HG03159 (cell line): Measurements from ENCODE around the gene PGBD2.
A peak's percentile ranks its signal among the peaks of the same experiment; 100 is the strongest.
"Not testable (repeated sequence)": the region's sequence is repeated elsewhere in the genome, so short reads cannot be mapped to it uniquely, and the experiment has no call there.

Experiments used
- ATAC-seq: cut with Tn5 transposase; IDR thresholded peaks from one replicate; pipeline ENCODE4 v1.9.1; 2021; ENCODE audit warnings: mild to moderate bottlenecking, moderate library complexity; ENCODE audit not compliant: unreplicated experiment

Gene PGBD2, protein sequence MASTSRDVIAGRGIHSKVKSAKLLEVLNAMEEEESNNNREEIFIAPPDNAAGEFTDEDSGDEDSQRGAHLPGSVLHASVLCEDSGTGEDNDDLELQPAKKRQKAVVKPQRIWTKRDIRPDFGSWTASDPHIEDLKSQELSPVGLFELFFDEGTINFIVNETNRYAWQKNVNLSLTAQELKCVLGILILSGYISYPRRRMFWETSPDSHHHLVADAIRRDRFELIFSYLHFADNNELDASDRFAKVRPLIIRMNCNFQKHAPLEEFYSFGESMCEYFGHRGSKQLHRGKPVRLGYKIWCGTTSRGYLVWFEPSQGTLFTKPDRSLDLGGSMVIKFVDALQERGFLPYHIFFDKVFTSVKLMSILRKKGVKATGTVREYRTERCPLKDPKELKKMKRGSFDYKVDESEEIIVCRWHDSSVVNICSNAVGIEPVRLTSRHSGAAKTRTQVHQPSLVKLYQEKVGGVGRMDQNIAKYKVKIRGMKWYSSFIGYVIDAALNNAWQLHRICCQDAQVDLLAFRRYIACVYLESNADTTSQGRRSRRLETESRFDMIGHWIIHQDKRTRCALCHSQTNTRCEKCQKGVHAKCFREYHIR

GRCh38 chr1:248906009-248906752, at the start of gene PGBD2:
TSS of gene PGBD2 (plus strand) at chr1:248906235. CDS start at chr1:248913863, 7,628 bp downstream.
- peak; percentile 92 for ATAC-seq

- no peak for ATAC-seq
Observed at GRCh38 chr1:248857201-248857600, 48.8 kb upstream of the PGBD2 start.

DNA sequence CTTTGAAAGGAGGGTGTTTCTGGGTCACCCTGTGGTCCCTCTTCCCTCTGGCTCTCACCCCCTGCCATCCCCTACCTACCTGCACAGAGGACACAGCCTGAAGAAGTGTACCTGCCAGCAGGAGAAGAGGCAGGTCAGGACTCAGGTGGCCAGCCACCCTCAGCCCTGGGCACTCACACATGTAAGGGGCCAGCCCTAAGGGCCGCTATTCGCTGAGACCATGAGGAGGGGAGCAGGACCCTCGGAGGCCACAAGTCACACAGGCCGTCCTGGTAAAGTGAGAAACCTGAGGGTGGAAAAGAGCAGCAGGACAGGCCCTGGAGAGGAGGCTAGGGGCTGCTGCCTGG, 48.3 kb upstream of the PGBD2 start:
- ATAC-seq: no peak

- ATAC-seq: peak; percentile 47
Observed at GRCh38 chr1:248858096-248858890, 47.7 kb upstream of the PGBD2 start.

- peak; percentile 77 for ATAC-seq
Observed at GRCh38 chr1:248858891-248859889, 46.8 kb upstream of the PGBD2 start, which contains the start of gene ZNF692. TSS of gene ZNF692 (minus strand) at chr1:248859085. CDS start at chr1:248858309, 776 bp downstream.

DNA sequence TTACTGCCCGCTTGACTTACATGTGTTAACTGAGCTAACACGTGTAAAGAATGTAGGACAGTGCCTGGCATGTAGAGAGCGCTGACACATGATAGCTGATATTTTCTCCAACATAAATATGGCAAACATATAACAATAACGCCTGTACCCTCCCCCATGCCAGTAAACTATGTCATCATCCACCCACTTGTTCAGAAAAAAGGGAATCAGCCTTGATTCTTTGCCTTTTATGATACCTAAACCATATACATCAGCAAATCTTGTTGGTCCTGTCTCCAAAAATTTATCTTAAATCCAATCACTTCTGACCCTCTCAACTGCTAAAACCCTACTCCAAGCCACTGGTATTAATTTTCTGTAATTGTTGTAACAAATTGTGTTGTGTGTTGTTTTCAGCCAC, 46.0 kb upstream of the PGBD2 start:
- ATAC-seq: no peak

- ATAC-seq: no peak
Observed at GRCh38 chr1:248861616-248862015, 44.4 kb upstream of the PGBD2 start.

GRCh38 chr1:248862695-248862997, 43.4 kb upstream of the PGBD2 start:
- peak; percentile 5 for ATAC-seq

- peak; percentile 50 for ATAC-seq
Observed at GRCh38 chr1:248862998-248863881, 42.8 kb upstream of the PGBD2 start.

- no peak for ATAC-seq
Observed at GRCh38 chr1:248871837-248872401, 34.1 kb upstream of the PGBD2 start.

DNA sequence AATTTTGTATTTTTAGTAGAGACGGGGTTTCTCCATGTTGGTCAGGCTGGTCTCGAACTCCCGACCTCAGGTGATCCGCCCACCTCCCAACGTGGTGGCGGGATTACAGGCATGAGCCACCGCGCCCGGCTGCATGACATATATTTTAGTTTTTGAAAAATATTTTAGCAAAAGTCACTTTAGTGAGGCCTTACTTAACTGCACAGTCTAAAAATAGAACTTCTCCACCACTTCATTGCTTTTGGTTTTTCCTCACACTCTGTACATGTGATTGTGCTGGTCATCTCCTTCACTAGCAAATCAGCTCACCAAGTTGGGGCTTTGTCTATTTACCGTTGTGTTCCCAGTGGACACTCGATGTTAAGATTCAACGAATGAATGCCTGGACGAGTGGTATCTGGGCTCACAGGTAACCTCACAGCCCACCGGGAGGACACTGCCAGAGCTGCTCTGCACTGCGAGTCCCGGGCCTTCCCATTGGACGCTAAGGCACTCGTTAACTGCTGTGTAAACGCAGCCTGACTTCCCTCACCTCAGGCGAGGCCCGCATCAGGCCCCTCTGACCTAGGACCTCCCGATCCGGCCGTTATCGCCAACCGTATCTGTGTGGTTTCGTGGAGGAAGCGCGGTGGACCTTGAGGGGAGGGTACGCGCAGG, 33.2 kb upstream of the PGBD2 start:
- ATAC-seq: peak; percentile 44

GRCh38 chr1:248873409-248873992, 32.5 kb upstream of the PGBD2 start:
- peak; percentile 76 for ATAC-seq

DNA sequence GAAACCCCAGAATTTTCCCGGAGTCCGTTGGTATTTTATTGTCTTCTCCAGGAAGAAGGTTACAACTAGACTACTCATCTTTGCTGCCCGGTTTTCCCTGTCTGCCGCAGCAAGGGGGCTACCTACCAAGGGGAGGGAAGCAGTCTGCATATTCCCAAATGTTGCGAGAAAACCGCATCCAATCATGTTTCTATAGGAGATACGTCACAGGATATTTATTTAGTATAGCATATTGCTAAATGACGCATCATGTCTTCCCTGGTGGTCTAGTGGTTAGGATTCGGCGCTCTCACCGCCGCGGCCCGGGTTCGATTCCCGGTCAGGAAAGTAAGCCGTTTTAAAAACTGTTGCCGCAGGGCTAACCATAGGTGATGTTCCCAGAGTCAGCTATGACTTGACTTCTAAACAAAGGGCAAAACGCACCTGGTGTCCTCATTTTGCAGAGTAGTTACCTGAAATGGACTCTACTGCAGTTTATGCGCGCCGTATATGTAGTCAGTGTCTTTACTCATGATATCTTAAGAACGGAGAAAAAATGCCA, 32.0 kb upstream of the PGBD2 start:
- ATAC-seq: peak; percentile 63

DNA sequence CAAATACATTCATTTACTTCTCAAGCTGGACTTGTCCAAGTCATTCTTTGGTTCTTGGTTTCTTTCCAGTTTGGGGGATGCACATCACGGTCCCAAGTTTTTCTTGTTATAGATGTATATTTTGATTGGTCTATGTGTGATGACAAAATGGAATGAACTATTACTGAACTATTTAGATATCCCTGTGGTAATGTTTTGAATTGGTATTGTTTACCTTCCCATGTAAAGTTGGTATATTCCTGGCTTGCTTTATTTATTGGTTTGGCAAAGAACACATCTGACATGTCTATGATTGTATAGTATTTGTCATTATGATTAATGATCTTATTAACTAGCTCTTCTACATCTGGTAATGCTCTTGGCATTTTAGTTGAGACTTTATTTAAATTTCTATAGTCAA, 24.8 kb upstream of the PGBD2 start:
- no peak for ATAC-seq

DNA sequence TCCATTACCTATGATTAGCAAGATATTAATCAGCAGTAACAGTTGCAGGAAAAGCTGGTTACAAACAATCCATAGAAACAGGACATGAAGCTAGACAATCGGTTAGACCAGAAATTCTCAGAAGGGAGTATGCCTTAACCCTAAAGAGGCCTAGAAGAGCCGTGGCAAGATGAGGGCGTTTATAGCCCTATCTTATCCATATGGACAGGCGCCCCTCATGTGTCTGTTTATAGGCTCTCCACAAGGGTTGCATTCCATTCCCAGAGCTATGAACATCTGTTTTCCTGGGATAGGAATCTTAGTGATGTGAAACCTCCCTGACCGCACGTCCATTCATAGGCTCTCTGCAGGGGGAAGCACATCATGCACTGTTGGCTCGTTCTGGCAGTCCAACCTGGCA, 23.6 kb upstream of the PGBD2 start:
- ATAC-seq: not testable (repeated sequence)

GRCh38 chr1:248884632-248885295, 21.3 kb upstream of the PGBD2 start:
- no peak for ATAC-seq

DNA sequence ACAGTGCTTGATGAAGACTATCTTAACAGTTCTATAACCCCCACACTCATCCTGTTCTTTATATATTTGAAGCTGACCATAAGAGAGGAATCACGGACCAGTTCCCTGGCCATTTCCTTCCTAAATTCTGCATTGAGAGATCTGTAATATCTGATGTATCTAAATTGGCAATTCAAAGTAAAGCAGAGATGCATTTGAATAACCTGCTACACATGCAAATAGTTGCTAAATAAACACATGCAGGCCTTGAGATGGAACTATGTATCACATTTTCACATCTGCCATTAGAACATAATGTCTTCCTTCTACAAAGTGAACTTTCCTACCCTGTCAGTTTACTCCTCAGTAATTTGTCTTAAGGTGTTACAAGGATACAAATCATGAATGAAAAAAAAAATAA, 20.4 kb upstream of the PGBD2 start:
- no peak for ATAC-seq
